ENCODE data around the gene MRPL1.
"Not testable (repeated sequence)": the region's sequence is repeated elsewhere in the genome, so short reads cannot be mapped to it uniquely, and the experiment has no call there.

MRPL1 gene

GRCh38 chr4:77983612-77984311 is 121.1 kb downstream of the MRPL1 start:
- H3K36me3 ChIP-seq (ENCODE audit: insufficient read depth, low read length); H3K4me1 ChIP-seq (ENCODE audit: control insufficient read depth, insufficient read depth, low read length, unreplicated experiment); H3K4me3 ChIP-seq (ENCODE audit: low read depth, low read length); H3K27ac ChIP-seq (ENCODE audit: low read depth, low read length); H3K27me3 ChIP-seq (ENCODE audit: insufficient read depth, low read length); H2AFZ ChIP-seq (ENCODE audit: low read length, unreplicated experiment); H3K79me2 ChIP-seq (ENCODE audit: control insufficient read depth, insufficient read depth, low read length, unreplicated experiment): not testable (repeated sequence)

GRCh38 chr4:77989968-77990367 is 127.3 kb downstream of the MRPL1 start:
- peaks cover 10% of the 10 kb centered on the region for H3K4me1 ChIP-seq (ENCODE audit: control insufficient read depth, insufficient read depth, low read length, unreplicated experiment)
- no peaks in the 10 kb centered on the region for H3K36me3 ChIP-seq (ENCODE audit: insufficient read depth, low read length)
- no peaks in the 10 kb centered on the region for H3K27me3 ChIP-seq (ENCODE audit: insufficient read depth, low read length)

GRCh38 chr4:77990456-77990855 is 127.8 kb downstream of the MRPL1 start:
- H2AFZ ChIP-seq (ENCODE audit: low read length, unreplicated experiment), result no peak overlapping the region
- no peaks in the 10 kb centered on the region for H3K79me2 ChIP-seq (ENCODE audit: control insufficient read depth, insufficient read depth, low read length, unreplicated experiment)
- no peaks in the 10 kb centered on the region for H3K36me3 ChIP-seq (ENCODE audit: insufficient read depth, low read length)
- peaks cover 10% of the 10 kb centered on the region for H3K4me1 ChIP-seq (ENCODE audit: control insufficient read depth, insufficient read depth, low read length, unreplicated experiment)
- no peak overlapping the region for H3K27ac ChIP-seq (ENCODE audit: low read depth, low read length)
- H3K4me3 ChIP-seq (ENCODE audit: low read depth, low read length), result no peak overlapping the region
- no peaks in the 10 kb centered on the region for H3K27me3 ChIP-seq (ENCODE audit: insufficient read depth, low read length)

More at GRCh38 chr4:77989968-77990367, 127.3 kb downstream of the MRPL1 start:
- Histone ChIP-seq H3K4me3 (ENCODE audit: low read depth, low read length) (no peak overlapping the region), H3K79me2 (ENCODE audit: control insufficient read depth, insufficient read depth, low read length, unreplicated experiment) (no peaks in the 10 kb centered on the region), H2AFZ (ENCODE audit: low read length, unreplicated experiment) (no peak overlapping the region), H3K27ac (ENCODE audit: low read depth, low read length) (no peak overlapping the region)

GRCh38 chr4:77990904-77991358 is 128.3 kb downstream of the MRPL1 start:
- H3K36me3 ChIP-seq (ENCODE audit: insufficient read depth, low read length), result no peaks in the 10 kb centered on the region
- H3K4me3 ChIP-seq (ENCODE audit: low read depth, low read length), result no peak overlapping the region
- H3K27ac ChIP-seq (ENCODE audit: low read depth, low read length), result no peak overlapping the region
- peak overlapping the region; percentile 1 for H2AFZ ChIP-seq (ENCODE audit: low read length, unreplicated experiment)
- H3K4me1 ChIP-seq (ENCODE audit: control insufficient read depth, insufficient read depth, low read length, unreplicated experiment), result peaks cover 10% of the 10 kb centered on the region
- no peaks in the 10 kb centered on the region for H3K79me2 ChIP-seq (ENCODE audit: control insufficient read depth, insufficient read depth, low read length, unreplicated experiment)
- no peaks in the 10 kb centered on the region for H3K27me3 ChIP-seq (ENCODE audit: insufficient read depth, low read length)

- no peaks in the 10 kb centered on the region for H3K36me3 ChIP-seq (ENCODE audit: insufficient read depth, low read length)
- no peak overlapping the region for H2AFZ ChIP-seq (ENCODE audit: low read length, unreplicated experiment)
- peaks cover 10% of the 10 kb centered on the region for H3K4me1 ChIP-seq (ENCODE audit: control insufficient read depth, insufficient read depth, low read length, unreplicated experiment)
- H3K4me3 ChIP-seq (ENCODE audit: low read depth, low read length), result no peak overlapping the region
- no peak overlapping the region for H3K27ac ChIP-seq (ENCODE audit: low read depth, low read length)
- no peaks in the 10 kb centered on the region for H3K79me2 ChIP-seq (ENCODE audit: control insufficient read depth, insufficient read depth, low read length, unreplicated experiment)
- H3K27me3 ChIP-seq (ENCODE audit: insufficient read depth, low read length), result no peaks in the 10 kb centered on the region
Measured at GRCh38 chr4:77992581-77992980, 130.0 kb downstream of the MRPL1 start.

- Histone ChIP-seq H3K27me3 (ENCODE audit: insufficient read depth, low read length) (no peaks in the 10 kb centered on the region), H3K79me2 (ENCODE audit: control insufficient read depth, insufficient read depth, low read length, unreplicated experiment) (no peaks in the 10 kb centered on the region), H3K36me3 (ENCODE audit: insufficient read depth, low read length) (no peaks in the 10 kb centered on the region), H3K4me3 (ENCODE audit: low read depth, low read length) (no peak overlapping the region), H3K4me1 (ENCODE audit: control insufficient read depth, insufficient read depth, low read length, unreplicated experiment) (peaks cover 10% of the 10 kb centered on the region), H3K27ac (ENCODE audit: low read depth, low read length) (no peak overlapping the region), H2AFZ (ENCODE audit: low read length, unreplicated experiment) (no peak overlapping the region)
Measured at GRCh38 chr4:77994194-77994721, 131.6 kb downstream of the MRPL1 start.

- Histone ChIP-seq H3K36me3 (ENCODE audit: insufficient read depth, low read length) (no peaks in the 10 kb centered on the region), H3K27ac (ENCODE audit: low read depth, low read length) (no peak overlapping the region), H3K4me3 (ENCODE audit: low read depth, low read length) (no peak overlapping the region), H2AFZ (ENCODE audit: low read length, unreplicated experiment) (no peak overlapping the region), H3K27me3 (ENCODE audit: insufficient read depth, low read length) (no peaks in the 10 kb centered on the region), H3K4me1 (ENCODE audit: control insufficient read depth, insufficient read depth, low read length, unreplicated experiment) (peaks cover 2% of the 10 kb centered on the region), H3K79me2 (ENCODE audit: control insufficient read depth, insufficient read depth, low read length, unreplicated experiment) (no peaks in the 10 kb centered on the region)
Measured at GRCh38 chr4:77996076-77996475, 133.4 kb downstream of the MRPL1 start.

- Histone ChIP-seq H3K27me3 (ENCODE audit: insufficient read depth, low read length) (no peaks in the 10 kb centered on the region), H3K4me3 (ENCODE audit: low read depth, low read length) (no peak overlapping the region), H3K36me3 (ENCODE audit: insufficient read depth, low read length) (no peaks in the 10 kb centered on the region), H3K79me2 (ENCODE audit: control insufficient read depth, insufficient read depth, low read length, unreplicated experiment) (no peaks in the 10 kb centered on the region), H3K4me1 (ENCODE audit: control insufficient read depth, insufficient read depth, low read length, unreplicated experiment) (no peaks in the 10 kb centered on the region), H3K27ac (ENCODE audit: low read depth, low read length) (no peak overlapping the region), H2AFZ (ENCODE audit: low read length, unreplicated experiment) (no peak overlapping the region)
Measured at GRCh38 chr4:78001531-78001930, 138.9 kb downstream of the MRPL1 start.

GRCh38 chr4:78002260-78002659 is 139.6 kb downstream of the MRPL1 start:
- H3K4me3 ChIP-seq (ENCODE audit: low read depth, low read length), result no peak overlapping the region
- H2AFZ ChIP-seq (ENCODE audit: low read length, unreplicated experiment), result no peak overlapping the region
- H3K27me3 ChIP-seq (ENCODE audit: insufficient read depth, low read length), result no peaks in the 10 kb centered on the region
- H3K27ac ChIP-seq (ENCODE audit: low read depth, low read length), result no peak overlapping the region
- H3K79me2 ChIP-seq (ENCODE audit: control insufficient read depth, insufficient read depth, low read length, unreplicated experiment), result no peaks in the 10 kb centered on the region
- no peaks in the 10 kb centered on the region for H3K36me3 ChIP-seq (ENCODE audit: insufficient read depth, low read length)
- H3K4me1 ChIP-seq (ENCODE audit: control insufficient read depth, insufficient read depth, low read length, unreplicated experiment), result no peaks in the 10 kb centered on the region
